ENCODE results near the gene PTPN1. TPM values are rescaled to one million over a fixed set of nuclear protein-coding genes. Genes with fewer than 3 reads are reported as not detected.

The PTPN1 gene
- total and polyA plus RNA-seq, 2 of the 4 experiments (the other 2 are of a cell fraction): 31.7 to 37.4 TPM

GRCh38 chr20:50589548-50590347, 79.6 kb downstream of the PTPN1 start:
- CTCF ChIA-PET: no interaction called here
- in situ Hi-C loops (cut with MboI; ENCODE audit: low sequenced_read_pairs): no loop called here
- dilution Hi-C loops (cut with HindIII; ENCODE audit: low sequenced_read_pairs, unreplicated experiment): no loop called here

More at GRCh38 chr20:50589548-50590347, 79.6 kb downstream of the PTPN1 start:
- H3K4me2 ChIP-seq (ENCODE audit: low read depth, low read length): no peak overlapping the region
- H4K8ac ChIP-seq (ENCODE audit: low read depth in 2 of 2, low read length in 2 of 2): peak overlapping the region in 1 of 2 experiments; percentile 14; a peak in 1 of 4 replicates
- no peak overlapping the region for H2AK9ac ChIP-seq (replicated peaks; ENCODE audit: low read depth, low read length, poor library complexity)
- BruUV-seq (replicated peaks): no TSS peak
- 0 out of 2 replicates have a peak, but pooled peaks cover 8% of the 10 kb centered on the region for H4K20me1 ChIP-seq (ENCODE audit: insufficient read depth, low read length)
- H3K27ac ChIP-seq (ENCODE audit: insufficient read depth, low read length): no peak overlapping the region
- H3K9me3 ChIP-seq (ENCODE audit: control insufficient read depth, insufficient read depth, low read length): no peaks in the 10 kb centered on the region
- TF ChIP-seq MAFK (IDR thresholded peaks at IDR 0.05; ENCODE audit: low read depth, low read length) (peak; percentile 43; the same call in 1 of the 2 replicates), MAZ (IDR thresholded peaks at IDR 0.05; ENCODE audit: borderline replicate concordance, low read depth, low read length) (no peak), CEBPB (IDR thresholded peaks at IDR 0.05; ENCODE audit: low read depth, low read length) (no peak)
- no peak overlapping the region for H3K18ac ChIP-seq (ENCODE audit: low read depth, low read length)
- POLR2A ChIA-PET (ENCODE audit: unreplicated experiment): no interaction called here
- ATAC-seq (ENCODE audit: low read depth) (no peak), DNase-seq (no peak)
- no peak overlapping the region for H2BK15ac ChIP-seq (ENCODE audit: low read depth, low read length)
- WGBS, 2 experiments (ENCODE audit: extremely low coverage in 2 of 2, insufficient read length in 1 of 2): 85% methylated on average over 8 of the region's 20 CpGs; no CpG with 5 or more reads in 1 of the 2 experiments
- no peak overlapping the region for H2AFZ ChIP-seq (replicated peaks; ENCODE audit: low read length, poor library complexity)
- no peak overlapping the region for H3K23ac ChIP-seq (ENCODE audit: low read depth, low read length)
- H2BK20ac ChIP-seq (ENCODE audit: low read depth, low read length): no peak overlapping the region
- no peak overlapping the region for H4K91ac ChIP-seq (ENCODE audit: insufficient read depth, low read depth, low read length)
- peaks cover 52% of the 10 kb centered on the region for H3K36me3 ChIP-seq (ENCODE audit: control insufficient read depth, insufficient read depth, low read length)
- no peak overlapping the region for H3K56ac ChIP-seq (ENCODE audit: extremely low read depth, insufficient read depth, low read length)
- intact Hi-C loops (cut with micrococcal nuclease): no loop called here
- H3K79me1 ChIP-seq (ENCODE audit: low read depth in 1 of 2, low read length in 2 of 2): peaks cover 0 to 12% of the 10 kb centered on the region in 2 experiments; a peak in 1 of 4 replicates
- H2AK5ac ChIP-seq (ENCODE audit: low read depth, low read length): no peak overlapping the region
- no peak overlapping the region for H3K4me3 ChIP-seq (ENCODE audit: insufficient read depth, low read depth, low read length)
- peaks cover 3% of the 10 kb centered on the region; the same call in 1 of the 2 replicates for H3K4me1 ChIP-seq (ENCODE audit: control insufficient read depth, insufficient read depth, low read length)
- H3K14ac ChIP-seq (replicated peaks; ENCODE audit: low read depth, low read length): no peak overlapping the region
- H2BK120ac ChIP-seq (ENCODE audit: low read depth, low read length): no peak overlapping the region
- no peak overlapping the region for H3K4ac ChIP-seq (ENCODE audit: low read depth, low read length)
- no peak overlapping the region for H3K9ac ChIP-seq (ENCODE audit: low read depth, low read length)
- H3K9me1 ChIP-seq (ENCODE audit: insufficient read depth, low read length): peaks cover 3% of the 10 kb centered on the region; the same call in 1 of the 2 replicates
- no peaks in the 10 kb centered on the region for H3K27me3 ChIP-seq (ENCODE audit: control insufficient read depth, insufficient read depth, low read length)
- H2BK5ac ChIP-seq (ENCODE audit: low read depth, low read length, poor library complexity, severe bottlenecking): no peak overlapping the region
- no peak overlapping the region for H4K5ac ChIP-seq (ENCODE audit: low read depth, low read length)
